GM12878 (cell line): Measurements from ENCODE around the gene DGKE. TPM values are rescaled to one million over a fixed set of nuclear protein-coding genes. Genes with fewer than 3 reads are reported as not detected.

Experiments used
- ATAC-seq: fragments of 200-7000 bp; cut with Tn5 transposase; 3 replicates; pipeline ENCODE4 v1.9.1; 2020; ENCODE audit warnings: mild to moderate bottlenecking, moderate library complexity
- BruUV-seq: library from RNA; stranded (reverse); fragments of 400-500 nt; replicated peaks from 2 replicates; lab custom pipeline; 2021; lab: Mats Ljungman, UMichigan
- CTCF ChIA-PET: fragments of 300-600 bp; sonication (Branson Sonifier 250); formaldehyde crosslinking; extraction: SDS; loops from one replicate; lab custom pipeline; 2021; ENCODE audit warnings: inconsistent platforms; lab: Yijun Ruan, JAX
- POLR2A ChIA-PET: fragments of 350-600 bp; formaldehyde crosslinking; extraction: SDS; loops from one replicate; lab custom pipeline; 2021; ENCODE audit warnings: inconsistent platforms; lab: Charles Lee
- RAD21 ChIA-PET: fragments of 300-600 bp; sonication (Branson Sonifier 250); formaldehyde crosslinking; loops from one replicate; lab custom pipeline; 2023; ENCODE audit warnings: antibody characterized with exemption; ENCODE audit not compliant: unreplicated experiment; lab: Charles Lee
- SMC1A ChIA-PET: fragments of 300-600 bp; sonication (Branson Sonifier 250); formaldehyde crosslinking; loops from one replicate; lab custom pipeline; 2023; ENCODE audit not compliant: unreplicated experiment, uncharacterized antibody; lab: Charles Lee
- DNase-seq: peaks from one replicate; pipeline ENCODE4 v3.0.0-alpha.2; 2011; ENCODE audit warnings: low read depth, low spot score
- FAIRE-seq: peaks from 3 replicates; lab custom pipeline; 2011; peaks lifted over from hg19 to GRCh38; lab: Jason Lieb, UNC
- H2AFZ ChIP-seq: 2 replicates; pipeline ENCODE4 v1.6.0; 2011; ENCODE audit warnings: low read depth, low read length, control low read depth; ENCODE audit not compliant: control insufficient read depth
- H3K27ac ChIP-seq: 2 replicates; pipeline ENCODE4 v1.5.1; 2011; ENCODE audit warnings: control low read depth; ENCODE audit not compliant: control insufficient read depth, insufficient read depth
- H3K27me3 ChIP-seq, 2 experiments: replicated peaks in 1 of 2; 2 replicates each; pipeline versions ENCODE4 v1.6.0 to v1.6.1; 2011; ENCODE audit warnings: low read length in 1 of 2; ENCODE audit not compliant: control insufficient read depth in 2 of 2, insufficient read depth in 2 of 2
- H3K36me3 ChIP-seq, 2 experiments: 2 replicates each; pipeline ENCODE4 v1.5.1; 2011; ENCODE audit warnings: low read length in 1 of 2; ENCODE audit not compliant: control insufficient read depth in 2 of 2, insufficient read depth in 2 of 2
- H3K4me1 ChIP-seq: 2 replicates; pipeline ENCODE4 v1.6.1; 2011; ENCODE audit warnings: mild to moderate bottlenecking, low read length, moderate library complexity, mixed read lengths; ENCODE audit not compliant: control insufficient read depth, insufficient read depth
- H3K4me2 ChIP-seq: 2 replicates; pipeline ENCODE4 v1.6.0; 2011; ENCODE audit warnings: control low read depth; ENCODE audit not compliant: control insufficient read depth, insufficient read depth
- H3K4me3 ChIP-seq: fragments of 200-600 bp; sonication (generic); 2 replicates; pipeline ENCODE4 v1.5.1; 2016
- H3K79me2 ChIP-seq: 2 replicates; pipeline ENCODE4 v1.6.0; 2011; ENCODE audit warnings: low read length; ENCODE audit not compliant: control insufficient read depth, insufficient read depth
- H3K9ac ChIP-seq: 2 replicates; pipeline ENCODE4 v1.8.0; 2011; ENCODE audit warnings: low read length, control low read depth, mixed read lengths; ENCODE audit not compliant: control insufficient read depth, insufficient read depth
- H3K9me3 ChIP-seq: replicated peaks from 3 replicates; pipeline ENCODE4 v1.5.1; 2011; ENCODE audit warnings: mild to moderate bottlenecking, low read length; ENCODE audit not compliant: control insufficient read depth, insufficient read depth
- H4K20me1 ChIP-seq: 2 replicates; pipeline ENCODE4 v1.6.0; 2011; ENCODE audit not compliant: control insufficient read depth, insufficient read depth
- BCL11A ChIP-seq: IDR thresholded peaks from 2 replicates; pipeline ENCODE4 v1.6.1; 2011; ENCODE audit warnings: low read depth, low read length
- CHD4 ChIP-seq: fragments of 200-600 bp; sonication (generic); IDR thresholded peaks from 2 replicates; pipeline ENCODE4 v1.6.1; 2016; ENCODE audit warnings: mild to moderate bottlenecking
- FOS ChIP-seq: IDR thresholded peaks from 3 replicates; pipeline ENCODE4 v1.6.1; 2011; ENCODE audit warnings: borderline replicate concordance; ENCODE audit not compliant: insufficient read length; ENCODE audit errors: extremely low read depth
- FOXM1 ChIP-seq: IDR thresholded peaks from 2 replicates; pipeline ENCODE4 v1.6.1; 2012; ENCODE audit warnings: low read depth, mild to moderate bottlenecking, inconsistent platforms, low read length, moderate library complexity
- GATAD2B ChIP-seq: fragments of 450-650 bp; conservative IDR thresholded peaks from 2 replicates; pipeline ENCODE4 v1.6.1; 2017; ENCODE audit warnings: low read depth, mild to moderate bottlenecking, moderate library complexity
- HCFC1 ChIP-seq: fragments of 150-350 bp; IDR thresholded peaks from 2 replicates; pipeline ENCODE4 v1.6.1; 2014; ENCODE audit warnings: low read length
- HDAC6 ChIP-seq: fragments of 200-600 bp; sonication (generic); IDR thresholded peaks from one replicate; pipeline ENCODE4 v1.8.0; 2017; ENCODE audit warnings: antibody characterized with exemption; ENCODE audit not compliant: unreplicated experiment
- JUNB ChIP-seq: IDR thresholded peaks from 2 replicates; pipeline ENCODE4 v1.6.1; 2016; ENCODE audit warnings: antibody characterized with exemption, mild to moderate bottlenecking
- KLF5 ChIP-seq: fragments of 450-650 bp; IDR thresholded peaks from 2 replicates; pipeline ENCODE4 v1.6.1; 2014; ENCODE audit warnings: mild to moderate bottlenecking; ENCODE audit not compliant: partially characterized antibody
- MEF2A ChIP-seq: IDR thresholded peaks from 2 replicates; pipeline ENCODE4 v1.6.1; 2011; ENCODE audit warnings: low read depth, mild to moderate bottlenecking, low read length, moderate library complexity; ENCODE audit not compliant: insufficient read depth
- MTA2 ChIP-seq: fragments of 450-650 bp; IDR thresholded peaks from 2 replicates; pipeline ENCODE4 v1.6.1; 2016; ENCODE audit warnings: low read depth, mild to moderate bottlenecking, moderate library complexity
- MXI1 ChIP-seq: fragments of 150-350 bp; IDR thresholded peaks from 2 replicates; pipeline ENCODE4 v1.6.1; 2011; ENCODE audit warnings: low read depth, mild to moderate bottlenecking, inconsistent platforms, low read length, improper control_type of control experiment
- MYC ChIP-seq: IDR thresholded peaks from 2 replicates; pipeline ENCODE4 v1.6.1; 2011; ENCODE audit warnings: mild to moderate bottlenecking, low read length, moderate library complexity, inconsistent platforms; ENCODE audit not compliant: insufficient read depth, insufficient replicate concordance, insufficient read length, severe bottlenecking
- NFYB ChIP-seq: IDR thresholded peaks from 2 replicates; pipeline ENCODE4 v1.6.1; 2011; ENCODE audit warnings: low read depth, mild to moderate bottlenecking, low read length, improper control_type of control experiment, moderate library complexity; ENCODE audit not compliant: insufficient read depth
- NR2F1 ChIP-seq: fragments of 450-650 bp; conservative IDR thresholded peaks from 2 replicates; pipeline ENCODE4 v1.6.1; 2017; ENCODE audit warnings: mild to moderate bottlenecking
- PAX8 ChIP-seq: fragments of 450-650 bp; IDR thresholded peaks from 2 replicates; pipeline ENCODE4 v1.6.1; 2017; ENCODE audit warnings: mild to moderate bottlenecking, moderate library complexity
- PML ChIP-seq: IDR thresholded peaks from 2 replicates; pipeline ENCODE4 v1.6.1; 2012; ENCODE audit warnings: low read length, inconsistent platforms
- POU2F2 ChIP-seq: IDR thresholded peaks from 3 replicates; pipeline ENCODE4 v1.6.1; 2011; ENCODE audit warnings: low read depth, mild to moderate bottlenecking, low read length, borderline replicate concordance
- REST ChIP-seq: IDR thresholded peaks from 2 replicates; pipeline ENCODE4 v1.6.1; 2012; ENCODE audit warnings: mild to moderate bottlenecking, low read depth, low read length
- RFX5 ChIP-seq: IDR thresholded peaks from 2 replicates; pipeline ENCODE4 v1.6.1; 2011; ENCODE audit warnings: low read depth, low read length, improper control_type of control experiment
- SMAD5 ChIP-seq: IDR thresholded peaks from 2 replicates; pipeline ENCODE4 v1.6.1; 2016; ENCODE audit warnings: antibody characterized with exemption, low read depth
- SREBF2 ChIP-seq: IDR thresholded peaks from 2 replicates; pipeline ENCODE4 v1.6.1; 2012; ENCODE audit warnings: mild to moderate bottlenecking, low read length
- TBL1XR1 ChIP-seq: IDR thresholded peaks from 2 replicates; pipeline ENCODE4 v1.6.1; 2012; ENCODE audit warnings: low read depth, low read length, improper control_type of control experiment
- TCF3 ChIP-seq: IDR thresholded peaks from 2 replicates; pipeline ENCODE4 v1.6.1; 2012; ENCODE audit warnings: low read depth, mild to moderate bottlenecking, low read length, borderline replicate concordance; ENCODE audit not compliant: insufficient read depth
- WGBS: methylation state at CpG from one replicate; pipeline ENCODE4 v1.1.6; 2016; ENCODE audit warnings: low lambda C conversion rate; ENCODE audit not compliant: insufficient replicate concordance, insufficient coverage; ENCODE audit errors: missing lambda C conversion rate; 5-methylcytosine and 5-hydroxymethylcytosine counted together
- in situ Hi-C: fragments of 300-500 bp; cut with MboI; formaldehyde crosslinking; loops from 9 replicates; pipeline ENCODE4 v1.14.3; 2018; ENCODE audit warnings: mixed read lengths
- intact Hi-C: fragments of 100-400 bp; cut with micrococcal nuclease; formaldehyde crosslinking; loops from one replicate; pipeline ENCODE4 v1.14.2; 2022; ENCODE audit not compliant: unreplicated experiment
- polyA plus RNA-seq, 11 experiments: library from polyadenylated mRNA; depleted of rRNA in 4 of 11; unstranded in 6 of 11; stranded (reverse) in 5 of 11; fragments of >200 nt; fragmentation: Nextera tagmentation in 4 of 11; fragmentation: Illumina TruSeq in 1 of 11; extraction: Ambion mirVana in 4 of 11; extraction: Trizol in 1 of 11; gene quantifications; 1 replicate in 1 of 11; 2 replicates in 10 of 11; pipeline versions ENCODE4 v1.2.1 to v1.2.3, GENCODE V29; 2011 to 2016; ENCODE audit warnings: inconsistent platforms in 2 of 11, missing spikeins in 2 of 11, low read depth in 1 of 11
- total RNA-seq, 4 experiments: library from RNA; depleted of rRNA in 3 of 4; stranded (reverse); fragments of >200 nt in 3 of 4; fragmentation: Illumina TruSeq in 1 of 4; extraction: Trizol in 1 of 4; gene quantifications; 2 replicates each; pipeline versions ENCODE4 v1.2.1 to v1.2.3, GENCODE V29; 2013 to 2021

The DGKE gene
- total and polyA plus RNA-seq, 10 of the 15 experiments (the other 5 are each of a cell fraction or from before 2014, with no cell fraction given), result 2.8 to 18.0 (median 11.6) TPM

DNA sequence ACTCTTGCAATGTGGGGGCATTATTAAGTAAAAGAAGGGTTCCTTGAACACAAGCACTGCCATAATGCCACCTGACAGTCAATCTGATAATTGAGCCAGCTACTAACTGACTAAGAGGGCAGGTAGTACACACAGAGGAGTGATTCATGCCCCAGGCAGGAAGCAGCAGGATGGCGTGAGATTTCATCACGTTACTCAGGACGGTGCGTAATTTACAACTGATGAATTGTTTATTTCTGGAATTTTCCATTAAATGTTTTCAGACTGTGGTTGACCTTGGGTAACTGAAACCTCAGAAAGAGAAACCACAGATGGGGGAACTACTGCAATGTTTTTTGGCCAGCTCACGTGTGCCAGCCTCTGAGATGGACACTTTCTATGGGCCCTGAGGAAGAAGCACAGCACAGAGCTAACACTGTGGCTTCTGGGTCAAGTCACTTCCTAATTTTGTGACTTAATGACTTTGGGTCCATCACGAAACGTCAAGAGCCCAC is 46.9 kb upstream of the DGKE start (continued):
- 0 out of 2 replicates have a peak, but pooled peaks have one; percentile 52 for TF ChIP-seq BCL11A
- no peak for TF ChIP-seq PML
- TF ChIP-seq FOS, result no peak
- TF ChIP-seq TCF3, result no peak
- TF ChIP-seq PAX8, result no peak
- no peak for TF ChIP-seq MXI1
- peak; percentile 93 for TF ChIP-seq NR2F1

DNA sequence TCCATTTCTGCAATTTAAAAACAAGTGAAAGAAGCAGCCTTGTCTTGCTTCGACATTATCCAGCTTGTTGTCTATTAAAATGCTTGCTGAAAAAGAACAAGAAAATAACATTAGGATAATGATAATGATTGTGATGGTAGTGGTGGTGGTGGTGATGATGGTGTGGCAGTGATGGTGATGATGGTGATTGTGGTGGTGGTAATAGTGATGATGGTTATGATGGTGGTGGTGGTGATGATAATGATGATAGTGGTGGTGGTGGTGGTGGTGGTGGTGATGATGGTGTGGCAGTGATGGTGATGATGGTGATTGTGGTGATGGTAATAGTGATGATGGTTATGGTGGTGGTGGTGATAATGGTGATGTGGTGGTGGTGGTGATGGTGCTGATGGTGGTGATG is 41.7 kb upstream of the DGKE start:
- H3K27ac ChIP-seq, result no peak overlapping the region
- no peaks in the 10 kb centered on the region for H3K79me2 ChIP-seq
- DNase-seq (no peak), FAIRE-seq (no peak), ATAC-seq (no peak)
- H3K4me1 ChIP-seq, result peaks cover 4% of the 10 kb centered on the region
- 42% methylated on average over 1 of the region's 1 CpG for WGBS
- no peaks in the 10 kb centered on the region for H3K9me3 ChIP-seq
- intact Hi-C loops, result no loop called here
- no peak overlapping the region for H3K4me2 ChIP-seq
- H3K9ac ChIP-seq, result no peak overlapping the region
- ChIA-PET SMC1A (no interaction called here), RAD21 (no interaction called here), POLR2A (no interaction called here), CTCF (interaction anchor here (4.3 kb wide), 1 partner anchor 12 kb away, joined by 22 read pairs; no protein-coding TSS in a partner anchor)
- in situ Hi-C loops, result no loop called here
- no peaks in the 10 kb centered on the region for H3K36me3 ChIP-seq
- H4K20me1 ChIP-seq, result no peaks in the 10 kb centered on the region
- BruUV-seq, result no TSS peak
- no peak overlapping the region for H2AFZ ChIP-seq
- no peaks in the 10 kb centered on the region; a peak in 1 of 4 replicates for H3K27me3 ChIP-seq
- no peak overlapping the region for H3K4me3 ChIP-seq
- TF ChIP-seq FOS (no peak), MEF2A (no peak), NFYB (no peak), TBL1XR1 (no peak), MXI1 (no peak), MTA2 (no peak), FOXM1 (no peak), REST (no peak), KLF5 (no peak), MYC (no peak), CHD4 (no peak), HDAC6 (no peak), RFX5 (no peak), JUNB (no peak), POU2F2 (no peak), GATAD2B (no peak), SREBF2 (no peak), HCFC1 (no peak), SMAD5 (no peak)
